GM18870 (cell line): ENCODE data around the gene TBXAS1.

Source experiments
- ATAC-seq: cut with Tn5 transposase; IDR thresholded peaks from one replicate; pipeline ENCODE4 v1.9.1; 2021; ENCODE audit warnings: moderate library complexity; ENCODE audit not compliant: unreplicated experiment

Gene TBXAS1

DNA sequence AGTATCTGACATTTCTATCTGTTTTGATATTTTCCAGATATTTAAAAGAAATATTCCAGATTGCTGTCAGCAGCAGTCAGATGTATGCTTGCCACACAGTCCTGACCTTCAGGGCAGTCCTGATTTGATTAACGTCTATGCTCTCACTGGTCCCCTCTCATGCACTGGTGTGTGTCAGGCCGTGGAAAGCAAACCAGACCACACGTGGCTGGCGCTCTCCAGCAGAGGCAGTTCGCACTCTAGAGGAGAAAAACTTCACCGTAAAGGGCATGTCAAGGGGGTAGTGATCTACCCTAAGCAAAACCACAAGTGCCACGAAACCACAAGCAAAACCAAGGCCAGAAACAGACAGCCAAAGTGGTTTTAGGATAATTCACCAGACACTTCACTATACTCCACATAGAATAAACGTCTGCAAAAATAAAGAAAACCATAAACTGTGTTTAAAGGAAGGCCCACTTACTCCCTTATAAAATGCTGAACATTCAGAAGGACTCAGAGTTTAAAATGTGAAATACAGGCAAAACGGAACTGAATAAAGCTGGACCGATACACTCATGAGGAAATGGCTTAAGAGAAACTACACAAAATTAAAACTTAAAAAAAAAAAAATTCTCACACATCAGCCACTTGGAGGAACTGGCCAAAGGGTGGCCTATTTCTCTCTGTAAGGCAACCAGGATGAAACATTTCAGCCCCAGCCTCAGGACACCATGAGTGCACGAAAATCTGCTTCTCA, 207.3 kb downstream of the TBXAS1 start:
- no peak for ATAC-seq

GRCh38 chr7:140039066-140039465, 210.0 kb downstream of the TBXAS1 start:
- no peak for ATAC-seq

DNA sequence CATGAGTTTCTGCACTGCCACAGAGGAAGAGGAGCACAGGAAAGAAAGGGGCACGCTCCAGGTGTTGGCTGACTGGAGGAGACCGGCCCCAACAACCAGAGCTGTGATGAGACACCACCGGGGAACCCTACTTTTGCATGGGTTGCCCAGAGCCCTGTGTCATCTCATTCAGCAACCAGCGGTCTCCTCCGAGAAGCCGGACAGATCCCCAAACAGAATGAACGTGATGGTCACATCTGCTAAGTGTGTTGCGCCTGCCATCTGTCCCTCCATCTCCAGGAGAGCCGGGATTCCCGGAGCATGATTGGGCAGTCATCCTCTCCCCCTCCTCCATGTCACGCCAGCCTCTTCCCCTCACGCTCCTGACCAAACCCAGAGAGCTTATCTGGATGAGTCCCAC, 210.8 kb downstream of the TBXAS1 start:
- no peak for ATAC-seq

- ATAC-seq, result no peak
These were observed 212.8 kb downstream of the TBXAS1 start for GRCh38 chr7:140041659-140042385.

DNA sequence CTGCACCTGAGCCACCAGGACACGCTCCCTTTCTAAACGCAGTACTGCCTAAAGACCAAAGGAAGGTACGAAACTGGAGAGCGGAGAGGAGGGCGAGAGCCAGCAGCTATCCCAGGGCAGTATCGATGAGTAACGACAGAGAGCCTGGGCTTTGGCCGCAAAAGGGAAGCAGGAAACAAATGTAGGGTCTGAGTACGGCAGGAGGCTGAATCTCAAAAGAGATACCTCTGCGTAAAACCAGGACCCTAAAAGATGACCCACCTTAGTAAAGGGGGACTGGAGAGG, 213.3 kb downstream of the TBXAS1 start:
- ATAC-seq, result no peak

- no peak for ATAC-seq
These were observed 215.2 kb downstream of the TBXAS1 start for GRCh38 chr7:140044251-140044650.

DNA sequence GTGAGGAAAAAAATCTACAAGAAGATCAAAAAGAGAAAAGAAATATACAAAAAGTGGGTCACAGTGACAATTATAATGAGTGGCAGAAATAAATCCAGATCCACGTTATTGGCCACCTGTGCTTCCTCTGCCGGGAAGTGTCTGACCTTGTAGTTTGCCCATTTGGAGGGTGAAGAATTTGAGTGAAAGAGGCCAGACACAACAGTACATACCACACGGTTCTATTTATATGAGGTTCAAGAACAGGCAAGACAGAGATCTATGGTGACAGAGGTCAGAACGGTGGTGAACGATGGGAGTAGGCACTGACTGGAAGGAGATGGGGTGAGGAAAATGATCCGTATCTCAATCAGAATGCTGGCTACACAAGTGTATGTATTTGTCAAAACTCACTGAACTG, 216.6 kb downstream of the TBXAS1 start:
- no peak for ATAC-seq

DNA sequence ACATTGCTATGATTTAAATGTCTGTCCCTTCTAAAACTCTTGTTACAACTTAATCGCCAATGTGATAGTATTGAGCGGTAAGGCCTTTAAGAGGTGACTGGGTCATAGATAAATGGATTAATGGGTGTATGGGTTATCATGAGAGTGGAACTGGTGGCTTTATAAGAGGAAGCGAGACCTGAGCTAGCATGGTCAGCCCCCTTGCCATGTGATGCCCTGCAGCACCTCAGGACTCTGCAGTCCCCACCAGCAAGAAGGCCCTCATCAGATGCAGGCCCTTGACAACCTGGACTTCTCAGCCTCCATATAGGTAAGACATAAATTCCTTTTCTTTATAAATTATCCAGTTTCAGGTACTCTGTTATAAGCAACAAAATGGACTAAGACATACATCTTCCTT, 218.1 kb downstream of the TBXAS1 start:
- ATAC-seq, result no peak

DNA sequence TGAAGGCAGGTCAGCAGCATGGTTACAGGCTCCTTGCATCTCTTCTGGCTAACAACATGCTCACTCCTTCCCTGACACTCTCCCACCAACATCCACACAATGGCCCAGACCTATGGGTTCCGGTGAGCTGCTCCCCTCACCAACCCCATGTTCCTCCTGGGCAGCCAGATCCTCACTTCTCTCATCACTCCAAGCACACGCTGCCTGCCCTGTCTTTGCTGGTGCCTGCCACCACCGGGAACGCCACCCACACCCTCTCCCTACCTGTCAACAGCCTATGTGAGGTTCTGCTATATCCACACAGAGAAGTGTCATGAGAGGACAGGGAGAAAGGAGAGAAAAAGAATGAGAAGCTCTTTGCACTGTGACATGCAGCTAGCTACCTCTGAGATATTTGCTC, 219.1 kb downstream of the TBXAS1 start:
- ATAC-seq, result no peak

DNA sequence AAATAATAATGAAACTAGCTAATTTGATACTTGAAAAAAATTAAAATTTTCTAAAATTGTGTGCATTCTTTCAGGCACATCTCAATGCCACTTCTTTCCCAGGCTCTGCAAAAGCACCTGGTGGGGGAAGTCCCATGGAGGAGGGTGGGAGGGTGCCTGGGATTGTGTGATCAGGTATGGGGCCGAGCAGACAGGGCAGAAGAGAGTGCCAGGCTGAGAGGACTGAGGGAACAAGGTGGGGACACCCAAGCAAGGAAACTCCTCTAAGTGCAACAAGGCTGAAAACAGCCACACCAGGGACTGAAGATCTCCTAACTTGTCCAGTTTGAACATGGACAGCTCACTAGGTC, 219.9 kb downstream of the TBXAS1 start:
- ATAC-seq, result no peak

GRCh38 chr7:140049339-140050024, 220.4 kb downstream of the TBXAS1 start:
- ATAC-seq, result no peak

DNA sequence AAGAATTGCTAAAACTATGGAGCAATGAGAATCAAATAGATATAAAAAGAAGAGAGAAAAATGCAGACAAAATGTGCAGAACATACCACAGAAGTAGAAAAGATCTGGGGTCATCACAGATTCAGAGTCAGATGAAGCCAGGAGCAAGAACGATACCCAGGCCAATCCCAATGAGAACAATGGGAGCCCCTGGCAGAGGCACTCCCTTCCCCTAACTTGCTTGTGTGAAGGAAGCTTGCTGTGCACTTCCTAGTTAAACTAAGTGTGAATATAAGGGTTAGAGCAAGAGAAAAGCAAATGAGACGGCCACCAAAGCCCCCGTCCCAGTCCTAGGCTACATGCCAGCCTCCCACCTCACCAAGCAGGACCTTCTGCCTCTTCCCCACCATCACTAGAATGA, 221.0 kb downstream of the TBXAS1 start:
- ATAC-seq, result no peak

GRCh38 chr7:140051820-140052219, 222.8 kb downstream of the TBXAS1 start:
- ATAC-seq, result no peak

DNA sequence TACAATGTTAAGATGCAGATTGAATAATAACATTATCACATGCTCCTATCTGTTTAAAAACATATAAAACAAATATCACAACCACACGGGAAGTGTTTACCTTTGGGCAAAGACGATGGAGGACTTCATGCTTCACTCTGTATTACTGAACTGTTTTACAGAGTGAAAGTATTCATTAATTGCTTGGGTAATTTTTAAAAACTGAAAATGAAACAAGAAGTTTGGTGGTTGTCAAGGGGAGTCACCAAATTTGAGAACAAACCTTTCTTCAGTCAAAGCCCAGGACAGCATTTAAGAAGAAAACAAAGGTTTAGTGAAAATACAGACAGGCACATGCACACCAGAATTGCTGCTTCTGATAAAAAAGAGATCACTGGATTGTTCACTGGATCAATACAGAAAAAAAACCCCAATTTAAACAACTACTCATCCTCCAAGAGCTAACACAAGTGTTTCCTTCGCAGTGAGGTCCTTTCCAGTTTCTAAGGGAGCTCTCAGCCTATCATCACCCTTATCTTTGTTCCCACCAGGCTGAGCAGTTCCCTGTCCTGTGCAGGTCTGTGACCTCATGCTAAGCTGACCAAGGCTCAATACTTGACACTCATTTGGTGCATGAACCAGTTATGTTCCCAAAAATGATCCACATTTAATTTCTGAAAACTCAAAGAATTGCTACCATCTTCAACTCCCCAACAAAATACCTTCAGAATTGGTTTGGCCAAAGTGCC, 224.9 kb downstream of the TBXAS1 start:
- ATAC-seq, result peak; percentile 87

DNA sequence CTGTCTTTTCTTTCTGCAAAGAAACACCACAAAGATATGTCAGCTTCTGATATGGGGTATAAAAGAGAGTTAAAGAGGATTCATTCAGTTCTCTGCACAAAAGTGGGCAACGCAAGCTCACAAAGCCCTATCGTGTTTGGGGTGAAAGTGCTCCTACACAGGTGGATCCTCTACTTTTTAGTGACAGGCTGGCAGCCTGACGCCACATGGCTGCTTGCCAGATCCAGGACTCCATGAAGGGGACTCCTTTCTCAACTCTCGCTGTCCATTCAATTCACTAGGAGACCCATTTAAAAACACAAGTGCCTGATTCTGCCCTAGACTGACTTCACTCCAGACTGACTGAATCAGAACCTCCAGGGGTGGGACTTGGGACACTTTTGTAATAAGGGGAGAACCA, 225.7 kb downstream of the TBXAS1 start:
- ATAC-seq, result no peak

DNA sequence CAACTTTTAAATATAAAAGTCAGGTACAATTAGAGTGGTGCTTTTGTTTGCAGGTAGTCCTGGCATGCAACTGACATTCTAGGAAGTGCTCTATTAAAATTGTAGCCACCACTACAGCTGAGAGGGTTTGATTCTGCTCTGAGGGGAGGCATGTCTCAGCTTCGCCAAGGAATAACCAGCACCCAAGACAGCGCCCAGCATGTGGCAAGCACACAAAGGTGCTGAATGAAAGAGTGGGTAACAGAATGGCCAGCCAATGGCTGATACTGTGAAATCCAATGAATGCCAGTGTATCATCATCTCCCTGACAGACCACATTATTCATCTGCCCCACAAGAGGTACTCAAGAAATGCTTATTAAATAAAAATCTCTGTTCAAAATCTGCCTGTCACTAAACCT, 226.8 kb downstream of the TBXAS1 start:
- ATAC-seq, result no peak

DNA sequence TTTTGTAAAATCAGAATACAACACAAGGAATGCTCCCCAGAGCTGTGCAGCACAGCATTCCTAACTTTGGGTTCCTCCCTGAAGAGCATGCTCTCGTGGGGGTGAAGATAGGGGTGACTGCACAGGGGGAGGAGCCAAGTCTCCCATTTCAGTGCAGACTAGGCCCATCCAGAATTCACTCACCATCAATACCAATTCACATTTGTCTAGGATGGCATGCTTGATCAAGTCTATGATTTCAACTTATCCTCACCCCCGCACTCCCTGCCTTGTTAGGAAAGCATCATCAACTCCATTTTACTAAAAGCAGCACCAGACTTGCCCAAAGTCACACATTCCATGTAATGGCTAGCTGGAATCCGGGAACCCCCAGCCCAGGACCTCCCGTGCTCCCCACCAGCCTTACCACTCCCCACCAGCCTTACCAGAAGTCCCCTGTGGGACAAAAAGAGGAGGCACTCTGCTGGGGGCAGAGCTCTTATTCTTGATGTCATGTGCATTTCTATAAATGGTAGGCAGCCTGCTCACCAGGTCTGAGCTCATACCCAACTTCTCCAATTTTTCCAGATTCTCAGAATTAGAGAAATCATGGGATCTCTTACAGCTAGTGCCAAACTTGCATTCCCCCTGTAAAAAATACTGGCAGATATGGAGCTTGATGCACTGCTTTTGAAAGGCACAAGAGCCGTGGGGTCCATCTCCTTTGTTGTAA, 227.5 kb downstream of the TBXAS1 start:
- ATAC-seq, result no peak

- ATAC-seq, result no peak
These were observed 228.1 kb downstream of the TBXAS1 start for GRCh38 chr7:140057143-140057535.

DNA sequence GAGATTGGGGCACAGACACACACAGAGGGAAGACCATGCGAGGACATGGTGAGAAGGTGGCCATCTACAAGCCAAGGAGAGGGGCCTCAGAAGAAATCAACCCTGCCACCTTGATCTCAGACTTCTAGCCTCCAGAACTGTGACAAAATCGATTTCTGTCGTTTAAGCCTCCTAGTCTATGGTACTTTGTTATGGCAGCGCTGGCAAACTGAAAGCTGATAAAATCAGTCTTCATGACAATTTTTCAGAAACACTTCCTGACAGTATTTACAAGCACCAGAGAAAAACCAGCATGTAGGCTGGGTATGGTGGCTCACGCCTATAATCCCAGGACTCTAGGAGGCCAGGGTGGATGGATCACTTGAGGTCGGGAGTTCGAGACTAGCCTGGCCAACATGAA, 229.5 kb downstream of the TBXAS1 start:
- ATAC-seq, result no peak

GRCh38 chr7:140059273-140060242, 230.5 kb downstream of the TBXAS1 start:
- no peak for ATAC-seq
